GM10847 (cell line): ENCODE results near the gene LYPD4.

Experiments
- POLR2A ChIP-seq: IDR thresholded peaks from 2 replicates; pipeline ENCODE4 v1.6.1; 2011; ENCODE audit not compliant: insufficient read length; ENCODE audit errors: extremely low read depth

Gene LYPD4

DNA sequence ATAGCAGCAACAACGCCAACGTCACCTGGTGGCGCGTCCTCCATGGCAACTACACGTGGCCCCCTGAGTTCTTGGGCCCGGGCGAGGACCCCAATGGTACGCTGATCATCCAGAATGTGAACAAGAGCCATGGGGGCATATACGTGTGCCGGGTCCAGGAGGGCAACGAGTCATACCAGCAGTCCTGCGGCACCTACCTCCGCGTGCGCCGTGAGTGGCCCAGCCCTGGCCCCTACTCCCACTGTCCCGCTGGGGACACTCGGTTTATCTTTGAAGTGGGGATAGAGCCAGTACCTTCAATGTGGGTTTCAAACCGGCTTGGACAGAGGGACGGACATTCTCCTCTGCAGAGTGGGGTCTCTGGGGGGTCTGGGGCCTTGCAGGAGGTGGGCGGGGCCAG lies 34.6 kb upstream of the LYPD4 start:
- TF ChIP-seq POLR2A = no peak

DNA sequence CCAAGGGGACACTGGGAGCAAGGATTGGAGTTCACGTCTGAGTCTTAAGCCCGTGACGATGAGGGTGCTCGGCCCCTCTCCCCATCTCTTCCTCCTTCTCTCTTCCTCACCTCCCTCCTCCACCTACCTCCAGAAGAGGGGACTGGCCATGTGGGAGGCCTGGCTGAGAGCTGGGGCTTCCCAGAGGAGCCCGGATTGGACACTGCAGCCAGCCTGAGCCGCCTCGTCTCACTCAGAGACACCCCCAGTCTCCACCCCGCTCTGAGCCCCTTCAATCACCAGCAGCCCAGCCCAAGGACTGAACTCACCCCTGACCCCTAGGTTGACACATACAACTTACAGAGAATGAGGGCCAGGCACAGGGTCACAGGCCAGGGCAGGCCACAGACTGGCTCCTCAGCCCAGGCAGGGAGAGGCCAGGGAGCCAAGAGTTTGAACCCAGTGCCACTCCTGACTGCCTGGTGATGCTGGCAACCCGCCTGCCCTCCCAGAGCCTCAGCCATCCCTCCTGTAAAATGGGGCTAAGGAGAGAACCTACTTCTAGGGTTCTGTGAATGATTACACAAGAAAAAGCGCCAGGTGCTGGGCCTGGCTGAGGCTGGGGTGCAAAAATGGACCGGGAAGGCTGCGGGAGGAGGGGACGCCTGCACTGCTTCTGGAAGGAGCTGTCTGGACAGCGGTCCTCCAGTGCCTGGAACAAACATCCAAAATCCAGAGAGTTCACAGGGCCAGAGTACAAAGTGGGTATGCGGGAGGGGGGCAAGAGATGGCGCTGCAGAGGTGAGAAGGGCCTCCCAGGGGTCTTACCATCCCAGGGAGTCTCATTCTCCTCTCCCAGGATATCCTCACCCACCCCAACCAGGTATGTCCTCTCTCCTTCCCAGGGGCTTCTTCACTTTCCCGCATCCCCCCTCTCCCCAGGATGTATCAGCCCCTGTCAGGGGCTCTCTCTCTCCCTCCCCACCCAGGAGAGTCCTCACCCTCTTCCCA lies 33.7 kb upstream of the LYPD4 start:
- no peak for TF ChIP-seq POLR2A

DNA sequence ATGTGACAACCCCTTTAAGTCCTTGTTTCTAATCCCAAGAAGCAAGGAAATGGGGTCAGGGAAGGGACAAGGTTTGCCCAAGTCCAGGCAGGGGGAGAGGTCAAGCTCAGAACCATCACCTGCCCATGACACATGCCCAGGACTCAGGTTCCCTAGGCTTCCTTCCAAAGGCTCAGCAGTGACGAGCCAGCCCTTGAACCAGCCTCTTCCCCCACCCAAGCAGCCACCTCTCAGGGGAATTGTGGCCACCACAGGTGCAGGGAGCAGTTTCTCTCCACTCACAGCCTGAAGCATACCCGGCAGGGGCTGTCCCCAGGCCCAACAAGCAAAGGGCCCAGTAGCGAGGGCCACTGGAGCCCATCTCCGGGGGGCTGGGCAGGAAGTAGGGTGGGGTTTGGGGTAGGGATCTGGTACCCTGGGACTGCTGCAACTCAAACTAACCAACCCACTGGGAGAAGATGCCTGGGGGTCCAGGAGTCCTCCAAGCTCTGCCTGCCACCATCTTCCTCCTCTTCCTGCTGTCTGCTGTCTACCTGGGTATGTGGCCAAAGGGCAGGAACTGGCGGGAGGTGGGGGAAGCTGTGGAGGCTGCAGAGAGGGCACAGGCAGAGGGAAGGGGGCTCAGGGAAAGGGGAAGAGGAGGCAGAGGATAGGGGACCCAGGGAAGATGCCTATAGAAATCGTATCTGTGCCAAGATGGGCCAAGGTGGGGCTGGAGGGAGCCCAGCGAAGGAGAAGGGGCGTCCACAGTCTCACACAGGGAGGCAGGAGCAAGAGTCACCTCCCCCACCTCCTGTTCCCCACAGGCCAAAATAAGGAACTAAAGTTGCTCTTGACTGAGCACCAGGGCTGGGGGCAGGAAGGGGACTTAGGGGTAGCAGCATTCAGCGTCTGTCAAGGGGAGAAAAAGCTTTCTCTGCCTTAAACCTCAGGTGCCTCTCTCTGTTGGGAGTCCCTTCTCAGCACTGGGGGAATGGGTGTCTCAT lies 32.7 kb upstream of the LYPD4 start, which contains the start of gene CD79A:
TSS of gene CD79A (plus strand) at position 433 of the 986 bp plus-strand sequence. CDS start at position 459, 26 bp downstream.
- peak; percentile 41 for TF ChIP-seq POLR2A

DNA sequence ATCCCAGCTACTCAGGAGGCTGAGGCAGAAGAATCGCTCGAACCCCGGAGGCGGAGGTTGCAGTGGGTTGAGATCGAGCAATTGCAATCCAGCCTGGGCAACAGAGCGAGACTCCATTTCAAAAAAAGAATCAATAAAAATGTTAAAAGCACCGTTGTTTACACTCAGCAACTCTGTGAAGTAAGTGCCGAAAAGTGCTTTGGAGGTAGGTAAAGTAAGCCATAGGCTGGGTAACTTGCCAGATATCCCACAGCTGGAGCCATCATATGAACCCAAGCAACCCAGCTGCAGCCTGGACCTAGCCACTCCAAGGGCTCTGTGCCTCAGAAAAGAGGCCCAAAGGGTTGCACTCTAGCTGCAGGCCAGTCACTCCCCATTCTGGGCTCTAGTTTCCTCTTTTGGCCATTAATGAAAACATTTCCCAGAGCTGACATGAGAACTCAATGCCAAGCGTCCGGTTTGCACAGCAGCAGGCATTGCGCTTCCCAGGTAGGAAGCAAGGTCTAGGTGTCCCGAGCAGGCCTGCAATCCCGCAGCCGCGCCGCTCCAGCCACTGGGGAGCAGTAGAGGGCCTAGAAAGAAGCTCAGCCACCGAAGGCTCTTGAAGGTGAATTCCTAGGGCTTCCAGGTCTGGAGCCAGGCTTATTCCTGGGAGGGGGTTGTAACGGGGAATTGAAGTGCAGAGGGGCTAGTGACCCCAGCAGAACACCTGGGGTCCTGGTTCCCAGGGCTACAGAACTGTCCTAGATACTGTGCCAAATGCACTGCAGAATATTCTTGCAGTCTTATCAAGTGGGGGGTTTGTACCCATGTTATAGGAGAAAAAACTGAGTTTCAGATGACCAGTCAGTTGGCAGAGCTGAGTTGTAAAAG lies 28.5 kb upstream of the LYPD4 start:
- no peak for TF ChIP-seq POLR2A

- TF ChIP-seq POLR2A = no peak
Observed at GRCh38 chr19:41872384-41872774, 27.9 kb upstream of the LYPD4 start.

DNA sequence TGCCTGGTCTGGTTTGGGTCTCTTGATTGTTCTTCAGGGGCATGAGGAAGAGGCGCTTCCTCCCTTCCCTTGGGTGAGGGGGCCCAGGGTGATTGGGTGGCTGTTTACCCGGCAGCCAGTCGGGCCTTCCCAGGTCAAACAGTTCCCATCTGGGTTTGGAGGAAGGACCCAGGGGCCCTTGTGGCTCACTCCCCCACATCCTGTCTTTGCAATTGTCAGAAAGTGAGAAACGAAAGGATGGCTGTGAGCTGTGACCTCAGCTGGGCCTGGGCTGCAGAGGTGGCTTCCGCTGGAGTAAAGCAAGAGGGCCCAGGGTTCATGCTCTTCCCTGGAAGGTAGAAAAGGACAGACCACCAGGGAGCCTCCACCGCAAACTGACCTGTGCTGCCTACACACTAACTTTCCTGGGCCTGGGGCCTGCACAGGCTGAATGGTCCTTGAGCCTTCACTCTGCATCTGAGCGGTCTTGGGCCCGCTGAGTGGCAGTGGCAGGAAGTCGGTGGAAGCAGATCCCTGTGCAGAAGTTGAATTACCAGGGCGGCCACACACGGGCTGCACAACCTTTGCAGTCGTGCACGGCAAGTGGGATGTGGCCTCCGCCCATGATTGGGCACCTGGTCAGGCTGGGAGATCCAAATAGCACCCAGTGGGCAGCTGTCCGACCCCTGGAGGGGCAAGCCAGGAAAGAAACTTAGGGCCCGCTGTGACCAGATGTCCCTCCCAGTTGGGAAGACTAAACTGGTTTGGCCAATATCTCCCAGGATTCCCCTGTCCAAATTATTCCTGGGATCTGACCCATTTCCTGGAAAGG lies 27.3 kb upstream of the LYPD4 start:
- TF ChIP-seq POLR2A = peak; percentile 48

DNA sequence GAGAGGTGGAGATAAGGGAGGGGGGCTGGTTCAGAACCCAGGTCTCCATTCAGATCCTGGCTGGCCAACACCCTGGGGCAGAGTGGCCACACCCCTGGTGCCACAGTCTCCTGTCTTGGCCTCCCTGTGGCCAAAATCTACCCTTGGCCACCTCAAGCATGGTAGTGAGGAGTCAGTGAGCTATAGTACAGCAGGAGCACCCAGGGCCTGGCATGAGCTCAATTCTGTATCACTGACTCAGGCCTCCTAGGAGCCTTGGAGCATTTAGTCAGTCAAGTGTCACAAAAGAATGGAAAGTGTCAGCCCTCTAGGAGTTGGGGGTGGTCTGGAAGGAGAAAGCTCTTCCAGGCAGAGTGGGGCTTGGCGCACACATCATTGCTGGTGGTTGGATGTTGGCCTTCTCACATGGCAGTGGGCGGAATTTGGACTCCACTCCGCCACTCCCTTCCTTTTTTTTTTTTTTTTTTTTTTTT lies 26.0 kb upstream of the LYPD4 start:
- no peak for TF ChIP-seq POLR2A

DNA sequence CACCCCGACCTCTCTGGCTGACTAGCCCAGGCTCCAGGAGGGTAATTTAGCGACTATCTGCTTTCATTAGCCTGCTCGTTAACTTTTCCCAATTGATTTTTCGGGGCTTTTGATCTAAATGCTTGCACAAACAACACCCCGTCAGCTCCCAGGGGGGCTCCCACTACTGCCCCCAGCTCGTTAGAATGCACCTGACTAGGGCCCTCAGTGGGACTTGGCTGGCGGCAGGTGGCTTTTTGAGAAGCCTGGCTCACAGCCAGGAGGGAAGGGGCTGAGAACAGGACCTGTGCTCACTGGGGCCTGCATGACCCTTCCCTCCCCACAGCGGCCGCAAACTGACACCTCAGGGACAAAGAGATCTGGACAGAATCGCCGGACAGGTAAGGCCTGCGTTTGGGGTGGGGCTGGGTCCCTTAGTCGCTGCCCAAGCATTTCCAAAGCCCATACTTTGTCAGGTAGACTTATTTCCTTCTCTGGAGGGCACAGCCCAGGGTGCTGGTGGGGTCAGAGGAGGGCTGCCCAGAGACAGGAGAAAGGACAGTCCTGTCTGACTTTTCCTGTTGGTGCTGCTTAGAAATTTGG lies 25.0 kb upstream of the LYPD4 start:
- TF ChIP-seq POLR2A = no peak

- TF ChIP-seq POLR2A = no peak
Observed at GRCh38 chr19:41868989-41869300, 24.5 kb upstream of the LYPD4 start.

DNA sequence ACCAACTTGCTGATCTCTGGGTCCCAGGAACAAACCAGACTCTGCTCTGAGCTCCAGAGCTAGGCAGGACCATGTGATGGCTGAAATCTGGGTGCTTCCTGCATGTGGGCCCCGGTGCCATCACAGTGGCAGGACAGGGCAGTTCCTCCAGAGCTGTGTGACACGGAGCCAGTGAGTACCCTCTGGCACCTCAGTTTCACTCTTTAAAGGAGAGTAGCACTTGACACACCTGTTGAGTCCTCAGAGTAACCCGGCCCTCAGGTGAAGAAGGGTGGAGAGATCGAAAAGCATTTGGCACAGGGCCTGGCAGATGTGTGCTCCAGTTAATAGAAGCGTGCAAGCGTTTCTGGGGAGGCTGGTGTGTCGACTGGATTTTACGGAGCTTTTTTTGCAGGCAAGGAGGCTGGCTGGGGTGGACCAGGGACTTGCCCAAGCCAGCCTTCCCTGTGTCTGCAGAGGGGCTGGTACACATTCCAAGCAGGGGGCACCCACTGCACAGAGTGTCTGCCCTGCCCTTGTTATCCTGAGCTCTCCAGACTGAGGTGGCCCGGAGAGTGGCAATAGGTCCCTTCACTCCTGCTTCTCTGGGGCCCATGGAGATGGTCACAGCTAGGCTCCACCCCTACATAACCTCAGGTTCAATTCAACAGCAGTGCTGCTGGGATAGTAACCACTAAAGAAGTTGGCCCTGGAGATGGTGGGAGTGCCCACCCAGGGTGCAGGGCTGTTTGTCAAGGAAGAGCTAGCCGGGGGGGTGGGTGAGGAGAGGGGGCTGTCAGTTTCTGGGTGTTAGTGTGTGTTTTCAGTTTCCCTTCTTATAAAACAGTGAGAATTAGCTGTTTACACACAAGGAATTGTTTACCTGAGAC lies 23.9 kb upstream of the LYPD4 start:
- TF ChIP-seq POLR2A = no peak

DNA sequence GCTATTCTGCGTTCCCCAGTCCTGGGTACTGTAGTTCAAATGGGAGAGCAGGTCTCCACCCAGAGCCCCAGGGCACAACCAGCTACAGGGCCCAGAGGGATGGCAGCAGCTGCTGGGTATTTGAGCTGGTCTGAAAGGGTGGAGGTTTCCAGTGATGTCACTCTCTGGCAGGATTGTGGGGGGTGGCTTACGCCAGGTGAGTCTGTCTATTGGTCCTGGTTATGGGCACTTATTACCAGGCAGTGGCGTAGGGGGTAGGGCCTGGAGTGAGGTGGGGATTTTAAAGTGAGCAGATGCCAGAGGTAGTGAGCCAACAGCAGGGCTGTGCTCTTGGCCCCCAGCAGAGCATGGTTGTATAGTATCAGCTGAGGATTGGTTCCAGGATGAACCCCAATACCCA lies 21.8 kb upstream of the LYPD4 start:
- no peak for TF ChIP-seq POLR2A

DNA sequence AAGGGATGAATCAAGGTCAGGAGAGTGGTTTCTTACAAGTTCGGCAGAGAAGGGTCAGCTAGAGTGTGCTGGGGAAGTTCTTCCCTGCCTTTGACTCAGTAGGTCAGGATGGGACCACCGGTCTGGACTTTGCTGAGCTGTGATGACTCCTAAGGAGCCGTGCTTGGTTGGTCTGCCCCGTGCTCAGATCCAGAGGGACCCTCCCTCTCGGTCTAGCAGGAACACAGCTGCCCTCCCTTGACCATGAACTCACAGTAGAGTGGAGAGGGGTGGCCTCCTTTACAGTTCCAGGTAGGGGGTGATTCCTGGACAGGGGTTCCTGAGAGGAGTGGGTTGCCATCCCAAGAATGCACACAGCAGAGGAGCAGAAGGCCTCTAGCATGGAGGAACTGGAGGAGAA lies 19.9 kb upstream of the LYPD4 start:
- no peak for TF ChIP-seq POLR2A
